Superior temporal gyrus (tissue), 1 donor: ENCODE results near the gene REG1A.

Source experiments
- DNase-seq: peaks from one replicate; pipeline ENCODE4 v3.0.0-alpha.2; 2016; ENCODE audit errors: extremely low spot score

The REG1A gene

DNA sequence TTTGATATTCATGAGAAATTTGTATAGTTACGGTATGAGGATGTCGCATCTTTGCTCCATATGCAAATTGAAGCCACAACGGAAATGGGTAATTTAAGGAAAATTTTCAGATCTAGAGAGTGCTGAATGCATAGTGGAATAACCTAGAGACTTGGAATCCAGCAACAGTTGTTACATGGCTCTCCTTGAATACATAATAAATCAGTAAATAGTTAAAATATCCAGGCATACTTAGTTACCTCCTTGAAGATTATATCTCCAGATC, 5.4 kb downstream of the REG1A start:
- no peak for DNase-seq

DNA sequence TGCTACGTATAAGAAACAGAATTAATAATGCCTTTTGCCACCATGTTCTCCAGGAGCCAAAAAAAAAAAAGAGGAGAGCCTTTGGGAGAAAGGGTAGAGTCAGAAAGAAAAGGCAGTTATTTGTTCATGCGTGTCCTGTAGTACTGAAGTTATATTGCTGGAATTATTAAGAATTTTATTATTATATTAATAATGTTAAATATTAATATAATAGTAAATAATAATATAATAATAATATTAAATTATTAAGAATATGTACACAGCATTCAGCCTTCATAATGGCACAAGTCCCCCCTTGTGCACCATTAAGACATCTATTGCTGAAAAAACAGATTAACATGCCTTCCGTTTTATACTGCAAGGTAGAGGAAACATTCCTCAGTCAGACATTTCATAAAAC, 8.1 kb downstream of the REG1A start:
- DNase-seq, result no peak

DNA sequence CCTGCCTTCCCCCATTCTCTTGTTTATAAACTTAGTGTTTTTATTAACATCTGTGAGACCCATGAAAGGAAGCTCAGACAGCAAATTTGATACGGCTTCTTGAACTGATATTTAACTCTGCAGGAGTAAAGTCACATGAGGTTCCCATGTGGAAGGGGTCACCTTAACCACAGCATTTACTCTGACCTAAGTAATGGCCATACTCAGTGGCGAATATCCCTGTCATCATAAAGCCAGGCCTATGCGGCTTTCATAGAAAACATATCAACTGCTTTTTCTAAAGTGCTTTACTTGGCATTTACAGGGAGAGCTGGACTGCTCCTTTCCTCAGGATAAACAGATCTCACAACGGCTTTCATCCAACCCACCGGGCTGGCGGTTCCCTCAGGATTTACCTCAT, 9.0 kb downstream of the REG1A start:
- no peak for DNase-seq

DNA sequence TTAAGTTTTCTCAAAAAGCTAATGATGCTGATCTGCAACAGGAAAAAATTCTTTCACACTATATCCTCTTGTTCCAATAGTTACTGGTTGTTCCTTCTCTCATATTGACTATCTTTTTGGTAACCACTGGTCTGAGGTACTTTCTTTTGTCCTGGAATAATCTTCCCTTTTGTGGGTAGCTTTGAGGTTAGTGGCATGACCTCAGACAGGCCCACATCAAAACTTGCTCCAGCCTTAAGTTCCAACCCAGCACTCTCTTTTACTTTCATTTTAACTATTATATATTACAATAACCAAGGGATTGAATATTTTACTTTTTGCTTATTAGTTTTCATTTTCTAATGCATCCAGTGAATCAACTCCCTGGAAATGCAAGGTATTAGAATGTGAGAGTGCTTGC, 9.5 kb downstream of the REG1A start:
- no peak for DNase-seq

DNA sequence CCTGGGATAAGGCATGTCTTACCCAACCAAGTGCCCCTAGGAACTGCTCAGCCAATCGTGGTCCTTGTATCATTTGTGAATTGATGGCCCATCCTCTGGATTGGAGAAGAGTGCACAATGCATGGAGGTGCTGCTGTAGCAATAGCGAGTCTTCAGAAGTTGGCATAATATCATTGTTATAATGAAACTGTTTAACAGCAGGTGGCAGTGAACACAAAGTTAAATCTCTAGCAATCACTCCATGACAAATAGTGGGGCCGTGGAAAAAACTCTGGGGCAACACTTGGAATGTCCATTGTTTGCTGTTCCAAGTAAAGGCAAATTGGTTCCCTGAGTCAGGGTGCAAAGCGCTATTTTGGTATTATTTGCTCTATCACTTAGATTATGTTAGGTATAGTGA, 11.4 kb downstream of the REG1A start:
- DNase-seq, result peak; percentile 20

DNA sequence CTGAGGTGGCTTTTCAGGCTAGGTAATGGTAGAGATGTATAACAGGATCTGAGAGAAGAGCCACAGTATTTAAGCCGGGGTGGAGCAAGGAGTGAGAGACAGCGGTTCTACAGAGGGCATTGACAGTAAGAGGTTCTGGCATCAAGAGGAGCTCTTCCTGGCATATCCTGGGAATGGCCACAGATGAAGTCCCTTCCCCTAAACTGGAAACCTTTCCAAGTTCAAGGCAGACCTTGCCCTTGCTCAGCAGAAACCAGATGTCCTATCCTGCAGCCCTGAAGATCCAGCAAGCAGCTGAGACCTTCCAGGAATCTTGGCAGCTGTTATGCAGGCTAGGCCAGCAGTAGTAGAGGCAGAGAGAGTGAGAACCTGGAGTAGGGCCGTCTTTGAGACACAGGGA, 18.1 kb downstream of the REG1A start:
- no peak for DNase-seq

DNA sequence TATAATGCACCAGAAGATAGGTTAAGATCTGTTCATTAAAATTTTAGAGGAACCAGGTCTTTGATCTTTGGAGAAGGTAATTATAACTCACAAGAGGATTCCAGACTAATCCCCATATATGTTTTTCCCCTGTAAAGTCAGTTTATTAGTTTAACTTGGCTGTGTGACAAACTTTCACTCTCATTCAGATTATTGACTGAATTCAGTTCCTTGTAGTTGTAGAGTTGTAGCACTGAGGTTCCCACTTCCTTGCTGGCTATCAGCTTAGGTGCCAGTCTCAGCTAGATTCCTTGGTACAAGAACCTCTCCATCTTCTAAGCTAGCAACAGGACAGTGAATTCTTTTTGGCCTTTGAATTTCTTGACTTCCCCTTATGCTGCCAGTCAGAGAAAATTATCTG, 19.1 kb downstream of the REG1A start:
- DNase-seq, result no peak

DNA sequence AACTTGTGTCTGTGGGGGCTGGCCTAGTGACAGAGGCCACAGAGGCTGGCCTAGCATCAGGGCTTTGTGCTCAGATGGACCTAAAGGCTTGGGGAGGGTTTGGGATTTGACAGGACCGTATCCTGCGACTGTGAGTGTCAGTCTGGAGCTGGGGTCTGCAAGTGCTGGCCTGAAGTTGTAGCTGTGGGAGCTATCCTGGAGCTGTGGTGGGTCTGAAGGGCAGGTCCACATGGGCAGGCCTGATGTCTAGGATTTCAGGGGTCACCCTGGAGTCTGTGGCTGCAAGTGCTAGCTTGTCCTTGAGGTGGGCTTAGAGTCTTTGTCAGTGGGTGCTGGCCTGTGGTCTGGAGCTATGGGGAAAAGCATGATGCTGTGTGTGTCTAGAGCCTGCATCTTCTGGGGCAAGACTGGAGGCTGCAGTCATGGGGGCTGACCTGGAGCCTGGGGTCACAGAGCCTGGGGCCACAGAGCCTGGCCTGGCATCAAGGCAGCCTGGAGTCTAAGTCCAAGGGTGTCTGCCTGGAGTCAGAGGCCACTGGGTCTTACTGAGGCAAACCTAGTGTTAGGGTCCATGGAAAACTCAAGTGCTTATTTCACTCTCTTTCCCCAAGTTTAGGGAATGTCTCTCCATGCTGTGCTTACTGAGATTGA, 35.7 kb downstream of the REG1A start:
- DNase-seq, result no peak

DNA sequence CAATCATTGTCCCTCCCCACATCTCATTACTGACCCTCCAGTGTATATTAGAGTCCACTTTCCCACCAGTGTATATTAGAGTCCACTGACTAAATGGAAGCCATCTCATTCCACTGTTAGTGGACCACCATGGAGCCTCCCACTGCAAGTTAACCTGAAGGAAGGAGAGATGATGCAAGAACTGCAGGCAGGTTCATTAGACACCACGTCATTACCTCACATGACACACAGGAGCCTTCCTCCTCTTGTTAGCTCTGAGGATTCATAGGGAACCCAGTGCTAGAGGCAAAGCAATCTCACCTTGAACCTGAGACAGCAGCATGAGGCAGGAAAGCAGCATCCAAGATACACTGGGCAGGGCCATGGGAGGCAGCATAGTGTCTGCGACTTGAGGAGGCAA, 38.7 kb downstream of the REG1A start:
- no peak for DNase-seq

DNA sequence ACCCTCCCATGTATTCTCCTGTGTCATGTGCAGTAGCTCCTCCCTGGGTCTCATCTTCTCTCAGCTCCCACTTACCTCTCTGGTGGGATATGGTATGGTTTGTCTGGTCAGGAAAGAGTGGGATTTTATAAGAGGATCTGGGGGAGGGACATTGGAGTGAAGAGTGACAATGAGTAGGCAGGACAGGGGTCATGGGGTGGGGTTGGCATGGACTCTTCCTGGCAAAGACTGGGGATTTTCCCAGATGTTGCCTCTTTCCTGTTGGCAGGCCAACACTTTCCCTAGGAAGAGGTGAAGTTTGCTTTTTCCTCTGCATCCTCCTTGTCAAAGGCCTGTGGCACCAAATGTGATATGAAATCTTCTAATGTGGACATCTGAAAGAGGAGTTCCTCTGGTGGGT, 39.4 kb downstream of the REG1A start, which contains the start of gene REG3A:
TSS of gene REG3A (minus strand) at position 101 of the 400 bp plus-strand sequence. CDS start 348 bp downstream, outside the sequence.
- DNase-seq, result no peak

DNA sequence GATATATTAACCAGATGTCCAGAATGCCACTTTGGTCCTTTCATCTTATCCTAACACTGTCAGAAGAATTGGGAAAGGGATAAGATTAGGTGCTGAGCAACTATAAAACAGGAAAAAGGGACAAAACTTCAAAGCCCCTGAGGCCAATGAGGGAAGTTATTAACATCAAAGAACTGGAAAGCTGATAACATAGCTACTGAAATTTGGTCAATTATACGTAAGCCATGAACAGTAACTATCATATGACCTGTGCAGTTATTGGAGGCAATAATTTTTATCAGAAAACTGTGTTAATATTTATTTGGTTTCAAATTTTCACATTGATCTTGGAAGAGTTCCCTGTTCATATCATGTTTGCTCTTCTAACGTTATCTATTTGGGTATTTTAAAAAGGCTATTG, 41.8 kb downstream of the REG1A start:
- DNase-seq, result no peak

DNA sequence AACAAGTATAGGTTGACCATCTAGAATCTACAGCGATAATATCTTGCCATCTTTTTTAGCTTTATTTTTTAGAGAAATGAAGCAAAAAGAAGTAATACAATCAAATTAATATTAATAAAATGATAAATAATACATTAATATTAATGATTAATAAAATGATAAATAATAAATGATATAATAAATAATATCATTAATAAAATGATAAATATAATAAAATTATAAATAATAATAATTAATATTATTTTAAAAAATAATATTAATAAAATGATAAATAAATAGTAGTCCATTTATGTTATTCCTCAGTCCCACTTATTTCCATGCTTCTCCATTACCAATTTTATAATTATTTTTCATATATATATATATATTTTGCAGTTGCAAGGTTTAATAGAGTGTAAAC, 42.5 kb downstream of the REG1A start:
- DNase-seq, result no peak

DNA sequence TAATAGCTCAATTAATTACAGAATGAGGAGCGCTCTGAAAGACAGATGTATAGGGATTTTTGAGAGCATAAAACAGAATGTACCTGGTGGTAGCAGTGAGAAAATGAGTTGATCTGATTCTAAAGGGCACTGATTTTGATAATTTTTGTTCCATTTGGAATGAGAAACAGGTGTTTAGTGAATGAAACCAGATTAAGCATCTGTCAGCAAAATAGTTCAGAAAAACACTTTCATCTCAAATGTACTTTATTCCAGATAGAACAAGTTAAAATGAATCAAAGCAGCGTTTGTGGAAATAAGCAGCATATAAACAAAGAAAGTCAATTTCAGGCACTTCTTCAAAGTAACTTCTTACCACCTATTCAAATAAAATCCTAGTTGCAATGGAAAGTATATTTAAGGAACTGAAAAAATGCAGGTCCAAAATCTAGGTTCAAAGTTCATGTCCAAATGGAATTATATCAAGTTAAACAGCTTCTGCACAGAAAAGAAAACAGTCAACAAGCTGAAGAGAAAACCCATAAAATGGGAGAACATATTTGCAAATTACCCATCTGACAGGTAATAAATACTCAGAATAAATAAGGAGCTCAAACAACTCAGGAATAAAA, 51.2 kb downstream of the REG1A start:
- DNase-seq, result no peak
